Nucleus accumbens (tissue), 56 donors: ENCODE measurements around the gene SHISA4.
"Not testable (repeated sequence)": the region's sequence is repeated elsewhere in the genome, so short reads cannot be mapped to it uniquely, and the experiment has no call there.

Experiments
- DNase-seq, 56 donors: peaks; one replicate each; lab custom pipeline; 2025; lab: John Stamatoyannopoulos, UW

Gene SHISA4

DNA sequence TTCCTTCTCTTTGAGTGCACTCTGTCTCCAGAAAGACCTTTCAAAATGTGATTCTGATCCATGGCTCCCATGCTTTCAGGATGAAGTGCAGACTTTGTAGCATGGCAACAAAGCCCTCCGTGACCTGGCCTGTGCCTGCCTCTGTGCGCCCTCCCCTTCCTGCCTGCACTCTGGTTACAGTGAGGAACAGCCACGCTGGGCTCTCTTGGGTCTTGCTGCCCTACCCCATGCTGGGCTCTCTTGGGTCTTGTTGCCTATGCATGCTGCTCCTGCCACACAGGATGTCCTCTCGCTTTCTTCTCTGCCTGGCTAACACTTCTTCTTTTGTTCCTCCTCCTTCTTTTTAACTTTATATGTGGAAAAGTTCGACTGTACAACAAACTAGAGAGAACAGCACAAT lies 29.6 kb downstream of the SHISA4 start:
- DNase-seq, result no peak

DNA sequence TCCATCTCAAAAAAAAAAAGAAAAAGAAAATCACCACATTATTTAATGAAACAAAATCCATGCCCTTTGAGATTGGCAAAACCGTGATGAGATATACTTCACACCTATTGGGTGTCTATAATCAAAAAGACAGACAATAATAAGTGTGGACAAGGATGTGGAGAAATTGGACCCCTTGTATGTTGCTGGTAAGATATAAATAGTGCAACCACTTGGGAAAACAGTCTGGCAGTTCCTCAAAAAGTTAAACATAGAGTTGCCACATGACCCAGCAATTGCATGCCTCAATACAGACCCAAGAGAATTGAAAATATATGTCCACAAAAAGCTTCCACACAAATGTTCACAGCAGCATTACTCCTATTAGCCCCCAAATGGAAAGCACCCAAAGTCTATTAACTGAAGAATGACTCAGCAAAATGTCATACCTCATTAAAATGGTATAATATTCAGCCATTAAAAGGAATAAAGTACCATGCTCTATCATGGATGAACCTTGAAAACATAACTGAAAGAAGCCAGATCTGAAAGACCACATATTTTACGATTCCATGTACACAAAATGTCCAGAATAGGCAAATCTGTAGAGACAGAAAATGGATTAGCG lies 33.4 kb downstream of the SHISA4 start:
- DNase-seq, result no peak

GRCh38 chr1:201925301-201925567 lies 36.5 kb downstream of the SHISA4 start:
- no peak for DNase-seq

DNA sequence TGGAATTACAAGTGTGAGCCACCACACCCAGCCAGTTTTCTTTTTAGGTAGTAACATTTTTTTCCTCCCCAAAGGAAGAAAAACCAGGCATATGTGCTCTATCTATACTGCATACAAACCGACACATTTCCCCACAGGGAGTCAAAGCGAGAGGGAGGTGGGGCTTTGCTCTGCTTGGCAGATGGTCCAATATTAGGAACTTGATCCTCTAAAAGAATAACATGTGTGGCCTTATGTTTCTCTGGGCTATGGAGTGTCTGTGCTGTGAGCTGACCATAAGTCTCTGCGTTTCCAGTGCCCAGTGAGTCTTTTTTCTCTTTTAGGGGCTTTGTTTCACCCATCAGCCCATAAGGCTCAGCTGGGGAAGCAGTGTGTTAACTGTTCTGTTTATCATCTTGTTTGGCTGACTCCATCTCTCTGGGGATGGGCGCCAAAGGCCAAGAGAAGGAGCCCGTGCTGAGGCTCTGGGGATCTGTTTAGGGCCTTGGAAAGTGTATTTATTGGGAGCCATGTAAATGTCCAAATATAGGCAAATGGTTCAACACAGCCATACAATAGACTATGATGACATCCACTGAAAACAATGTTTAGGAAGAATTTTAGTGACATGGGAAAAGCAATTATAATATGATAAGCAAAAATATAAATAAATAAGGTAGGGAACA lies 37.4 kb downstream of the SHISA4 start:
- no peak for DNase-seq

- DNase-seq, result no peak
Observed at GRCh38 chr1:201928266-201928665, 39.6 kb downstream of the SHISA4 start.

GRCh38 chr1:201930137-201930536 lies 41.4 kb downstream of the SHISA4 start:
- DNase-seq, result no peak

DNA sequence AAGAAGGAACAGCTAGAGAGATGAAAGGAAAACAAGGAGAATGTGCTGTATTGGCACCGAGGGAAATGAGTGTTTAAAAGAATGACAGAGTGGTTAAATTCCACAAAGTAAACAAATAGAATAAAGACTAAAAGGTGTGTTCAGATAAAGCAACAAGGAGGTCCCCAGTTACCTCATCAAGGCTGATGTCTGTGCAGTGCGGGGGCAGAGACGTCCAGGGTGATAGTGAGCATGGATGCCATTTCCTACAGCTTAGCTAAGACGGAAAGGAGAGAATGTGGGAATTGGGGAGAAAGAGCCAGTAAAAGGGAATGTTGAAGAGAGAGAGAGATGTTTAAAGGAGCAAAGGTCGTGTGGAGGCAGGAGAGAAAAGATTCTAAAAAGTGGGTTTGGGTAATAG lies 42.1 kb downstream of the SHISA4 start:
- no peak for DNase-seq

DNA sequence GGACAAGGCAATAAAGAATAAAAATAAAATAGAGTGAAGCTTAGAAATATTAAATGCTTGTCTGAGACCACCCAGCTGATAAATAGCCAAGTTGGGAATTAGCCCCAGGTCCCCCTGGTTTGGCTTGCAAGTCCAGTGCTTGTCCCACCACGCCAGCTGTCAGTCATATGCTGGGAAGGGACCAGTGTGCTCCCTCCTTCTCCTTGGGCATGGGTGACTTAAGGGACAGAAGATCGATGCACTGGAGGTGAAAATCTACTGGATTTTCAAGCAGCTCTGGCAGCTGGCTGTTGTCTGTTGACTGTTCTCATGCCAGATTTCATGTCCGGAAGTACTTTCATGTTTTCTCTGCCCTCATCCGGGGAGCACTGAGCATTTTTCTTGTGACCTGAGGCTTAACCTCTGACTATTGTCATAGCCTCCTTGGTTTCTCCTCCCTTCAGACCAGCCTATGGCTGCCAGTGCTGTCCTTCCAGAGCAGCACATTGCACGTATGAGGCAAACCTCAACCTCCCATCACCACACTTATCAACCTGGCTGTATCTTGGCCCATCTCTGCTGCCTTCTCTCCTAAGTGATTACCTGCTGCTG lies 45.2 kb downstream of the SHISA4 start:
- no peak for DNase-seq

- no peak for DNase-seq
Observed at GRCh38 chr1:201937624-201938213, 49.0 kb downstream of the SHISA4 start.

DNA sequence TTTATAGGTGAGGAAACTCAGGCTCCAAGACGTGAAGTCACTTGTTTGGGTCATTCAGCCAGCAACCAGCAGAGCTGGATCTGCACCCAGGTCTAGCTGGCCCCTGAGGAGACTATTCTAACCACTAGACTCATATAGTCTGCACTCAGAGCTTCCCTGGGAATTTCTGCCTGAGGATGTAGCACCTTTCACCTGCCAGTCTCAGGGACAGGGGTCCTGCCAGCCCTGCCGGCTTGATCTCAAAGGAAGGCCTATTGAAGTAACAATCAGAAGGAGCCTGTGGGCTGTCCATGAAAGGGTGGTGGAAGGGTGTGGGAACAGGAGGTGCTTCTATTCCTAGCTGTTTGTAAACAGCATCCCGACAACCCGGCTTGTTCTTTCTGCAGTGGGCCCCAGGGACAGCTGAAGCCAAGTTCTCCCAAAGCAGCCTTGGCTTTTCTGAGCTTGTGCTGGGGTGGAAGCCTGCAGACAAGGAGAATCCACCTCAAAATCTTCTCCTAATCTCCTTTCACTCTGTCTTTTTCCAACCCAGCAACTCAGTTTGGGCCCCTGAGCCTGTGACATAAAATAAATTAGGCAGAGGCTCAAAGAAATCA lies 49.8 kb downstream of the SHISA4 start:
- no peak for DNase-seq

GRCh38 chr1:201939148-201939547 lies 50.5 kb downstream of the SHISA4 start:
- DNase-seq, result no peak

GRCh38 chr1:201939574-201939973 lies 50.9 kb downstream of the SHISA4 start:
- DNase-seq, result no peak

DNA sequence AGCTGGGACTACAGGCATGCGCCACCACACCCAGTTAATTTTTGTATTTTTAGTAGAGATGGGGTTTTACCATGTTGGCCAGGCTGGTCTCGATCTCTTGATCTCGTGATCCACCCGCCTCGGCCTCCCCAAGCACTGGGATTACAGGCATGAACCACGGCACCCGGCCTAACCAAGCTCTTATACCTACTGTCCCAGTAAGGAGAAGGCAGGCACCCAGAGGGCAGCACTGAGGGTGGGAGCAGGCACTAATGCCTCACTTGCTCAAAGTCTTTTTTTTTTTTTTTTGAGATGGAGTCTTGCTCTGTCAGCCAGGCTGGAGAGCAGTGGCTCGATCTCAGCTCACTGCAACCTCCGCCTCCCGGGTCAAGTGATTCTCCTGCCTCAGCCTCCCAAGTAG lies 51.6 kb downstream of the SHISA4 start:
- DNase-seq, result not testable (repeated sequence)

DNA sequence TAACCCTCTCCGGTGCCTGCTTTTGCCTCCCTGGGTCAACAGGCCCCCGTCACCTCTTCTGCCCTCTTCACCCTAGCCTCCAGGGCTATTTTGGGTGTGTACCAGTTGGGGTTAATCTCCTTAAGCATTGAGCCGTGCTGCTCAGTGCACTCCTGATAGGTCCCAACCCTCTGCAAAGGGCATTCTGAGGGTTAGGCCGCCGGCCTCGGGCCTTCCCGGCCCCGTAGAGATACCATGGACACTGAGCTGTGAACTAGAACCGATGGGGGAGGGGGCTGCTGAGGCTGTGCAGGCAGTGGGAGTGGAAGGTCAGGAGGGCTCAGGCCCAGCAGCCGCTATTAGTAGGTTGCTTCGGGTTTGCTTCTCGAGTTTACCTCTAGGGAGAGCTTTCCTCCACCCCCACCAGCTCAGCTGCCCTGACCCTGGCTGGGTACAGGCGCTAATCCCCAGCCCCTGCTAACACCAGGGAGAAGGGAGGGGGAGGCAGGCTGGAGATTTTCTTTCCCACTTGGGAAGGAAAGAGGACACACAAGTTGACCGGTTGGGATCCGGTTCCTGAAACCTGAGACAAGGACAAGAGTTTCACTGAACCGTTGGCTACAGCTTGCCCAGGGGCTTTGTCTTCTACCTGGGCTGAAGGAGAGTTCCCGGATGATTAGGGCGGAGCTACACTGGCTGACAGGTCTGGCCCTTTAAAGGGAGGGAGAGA lies 52.9 kb downstream of the SHISA4 start:
- DNase-seq, result no peak

DNA sequence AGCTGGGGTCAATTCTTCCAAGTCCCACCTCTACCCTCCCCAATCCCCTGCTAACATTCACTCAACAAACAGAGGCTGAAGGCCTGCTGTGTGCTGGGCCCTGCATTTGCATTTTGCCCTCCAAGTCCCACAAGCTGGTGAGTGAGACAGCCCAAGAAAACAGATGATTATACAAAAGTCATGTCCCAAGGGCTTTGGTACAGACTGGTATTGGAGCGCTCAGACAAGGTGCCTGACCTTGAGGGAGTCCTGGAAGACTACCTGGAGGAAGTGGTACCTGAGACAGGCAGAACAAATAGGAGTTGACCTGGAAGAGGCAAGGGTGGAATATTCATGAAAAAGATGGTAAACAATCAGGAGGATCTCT lies 53.4 kb downstream of the SHISA4 start:
- DNase-seq, result no peak
